Calu3 (cell line): ENCODE measurements around the gene NAALADL2. TPM values are rescaled to one million over a fixed set of nuclear protein-coding genes. Genes with fewer than 3 reads are reported as not detected.

Experiments used
- BruUV-seq: library from RNA; stranded (reverse); fragments of 400-500 nt; replicated peaks from 2 replicates; lab custom pipeline; 2021; lab: Mats Ljungman, UMichigan
- CTCF ChIA-PET: fragments of 300-600 bp; sonication (Branson Sonifier 250); formaldehyde crosslinking; loops from one replicate; lab custom pipeline; 2022; ENCODE audit warnings: antibody characterized with exemption; lab: Charles Lee
- DNase-seq: peaks from one replicate; pipeline ENCODE4 v3.0.0; 2022
- H3K27ac Mint-ChIP-seq: one replicate; pipeline ENCODE4 v1.8.0; 2022; ENCODE audit warnings: mixed read lengths; ENCODE audit not compliant: unreplicated experiment
- H3K27me3 Mint-ChIP-seq: one replicate; pipeline ENCODE4 v1.8.0; 2022; ENCODE audit warnings: mixed read lengths; ENCODE audit not compliant: unreplicated experiment
- H3K36me3 Mint-ChIP-seq: one replicate; pipeline ENCODE4 v1.8.0; 2022; ENCODE audit warnings: mild to moderate bottlenecking, moderate library complexity, mixed read lengths; ENCODE audit not compliant: insufficient read depth, unreplicated experiment
- H3K4me1 Mint-ChIP-seq: one replicate; pipeline ENCODE4 v1.8.0; 2022; ENCODE audit warnings: mild to moderate bottlenecking, low read depth, mixed read lengths; ENCODE audit not compliant: unreplicated experiment
- H3K4me3 Mint-ChIP-seq: one replicate; pipeline ENCODE4 v1.8.0; 2022; ENCODE audit warnings: mild to moderate bottlenecking, low read depth, moderate library complexity, mixed read lengths; ENCODE audit not compliant: unreplicated experiment
- H3K9me3 Mint-ChIP-seq: one replicate; pipeline ENCODE4 v1.8.0; 2022; ENCODE audit warnings: low read depth, mixed read lengths; ENCODE audit not compliant: unreplicated experiment
- CTCF ChIP-seq: fragments of 200-600 bp; IDR thresholded peaks from one replicate; pipeline ENCODE4 v1.8.0; 2022; ENCODE audit warnings: antibody characterized with exemption; ENCODE audit not compliant: unreplicated experiment
- intact Hi-C: fragments of 100-400 bp; cut with micrococcal nuclease; formaldehyde crosslinking; loops from one replicate; pipeline ENCODE4 v1.10.0; 2022; ENCODE audit not compliant: unreplicated experiment
- total RNA-seq: library from RNA; stranded (reverse); gene quantifications from 2 replicates; pipeline ENCODE4 v1.2.3, GENCODE V29; 2022

NAALADL2 gene
- total RNA-seq, 1 experiment from 2014 or later = 36.9 TPM

- peaks cover 51% of the 10 kb centered on the region for H3K4me1 Mint-ChIP-seq
- intact Hi-C loops = loop anchor here (5.0 kb wide), 2 partner anchors 242 to 633 kb away; no protein-coding TSS in a partner anchor
- no peak overlapping the region for H3K4me3 Mint-ChIP-seq
- no peak for DNase-seq
- CTCF ChIA-PET = no interaction called here
- TF ChIP-seq CTCF = no peak
- peak overlapping the region; percentile 8 for H3K27ac Mint-ChIP-seq
- no peaks in the 10 kb centered on the region for H3K9me3 Mint-ChIP-seq
- no peaks in the 10 kb centered on the region for H3K27me3 Mint-ChIP-seq
- BruUV-seq = no TSS peak
- H3K36me3 Mint-ChIP-seq = no peaks in the 10 kb centered on the region
Measured at GRCh38 chr3:175495331-175495730, 636.2 kb downstream of the NAALADL2 start.

- no TSS peak for BruUV-seq
- Mint-ChIP-seq H3K4me3 (no peak overlapping the region), H3K9me3 (peaks cover 8% of the 10 kb centered on the region), H3K36me3 (no peaks in the 10 kb centered on the region), H3K27me3 (no peaks in the 10 kb centered on the region), H3K4me1 (peaks cover 23% of the 10 kb centered on the region), H3K27ac (no peak overlapping the region)
- intact Hi-C loops = no loop called here
- TF ChIP-seq CTCF = no peak
- CTCF ChIA-PET = no interaction called here
- no peak for DNase-seq
Measured at GRCh38 chr3:175502155-175502554, 643.0 kb downstream of the NAALADL2 start.

- Mint-ChIP-seq H3K9me3 (peaks cover 3% of the 10 kb centered on the region), H3K27ac (no peak overlapping the region), H3K36me3 (no peaks in the 10 kb centered on the region), H3K4me1 (peaks cover 19% of the 10 kb centered on the region), H3K27me3 (no peaks in the 10 kb centered on the region), H3K4me3 (no peak overlapping the region)
- CTCF ChIA-PET = interaction anchor here (0.6 kb wide), 1 partner anchor 614 kb away, joined by 4 read pairs; no protein-coding TSS in a partner anchor
- TF ChIP-seq CTCF = no peak
- intact Hi-C loops = loop anchor here (5.0 kb wide), 1 partner anchor 359 kb away; no protein-coding TSS in a partner anchor
- DNase-seq = no peak
- no TSS peak for BruUV-seq
Measured at GRCh38 chr3:175511219-175511785, 652.2 kb downstream of the NAALADL2 start.

GRCh38 chr3:175512700-175513099 lies 653.6 kb downstream of the NAALADL2 start:
- Mint-ChIP-seq H3K36me3 (no peaks in the 10 kb centered on the region), H3K27me3 (no peaks in the 10 kb centered on the region), H3K4me3 (no peak overlapping the region), H3K27ac (peak overlapping the region; percentile 7), H3K9me3 (peaks cover 2% of the 10 kb centered on the region), H3K4me1 (peaks cover 19% of the 10 kb centered on the region)
- BruUV-seq = no TSS peak
- CTCF ChIA-PET = interaction anchor here (1.4 kb wide), 1 partner anchor 12 kb away, joined by 4 read pairs; no protein-coding TSS in a partner anchor
- DNase-seq = peak; percentile 27
- TF ChIP-seq CTCF = no peak
- intact Hi-C loops = loop anchor here (1.0 to 5.0 kb wide), 2 partner anchors 16 to 360 kb away; no protein-coding TSS in a partner anchor
